NCI-H1930 (cell line): ENCODE data around the gene AGAP1.

Experiments used
- DNase-seq, 2 experiments: peaks; one replicate each; lab custom pipeline; 2025; lab: John Stamatoyannopoulos, UW

AGAP1 gene

GRCh38 chr2:236101311-236101950 lies 607.6 kb downstream of the AGAP1 start:
- no peak for DNase-seq

- no peak for DNase-seq
These were observed 609.1 kb downstream of the AGAP1 start for GRCh38 chr2:236102971-236103370.

GRCh38 chr2:236103981-236104380 lies 610.1 kb downstream of the AGAP1 start:
- DNase-seq = no peak

GRCh38 chr2:236105955-236106607 lies 612.2 kb downstream of the AGAP1 start:
- no peak for DNase-seq

GRCh38 chr2:236106761-236107160 lies 612.9 kb downstream of the AGAP1 start:
- DNase-seq = no peak

- no peak for DNase-seq
These were observed 613.7 kb downstream of the AGAP1 start for GRCh38 chr2:236107536-236107935.

- DNase-seq = no peak
These were observed 614.2 kb downstream of the AGAP1 start for GRCh38 chr2:236107942-236108625.

- no peak for DNase-seq
These were observed 615.2 kb downstream of the AGAP1 start for GRCh38 chr2:236109061-236109460.

GRCh38 chr2:236109473-236109872 lies 615.6 kb downstream of the AGAP1 start:
- DNase-seq = no peak

GRCh38 chr2:236112466-236112865 lies 618.6 kb downstream of the AGAP1 start:
- DNase-seq = no peak

GRCh38 chr2:236113425-236113824 lies 619.6 kb downstream of the AGAP1 start:
- no peak for DNase-seq

GRCh38 chr2:236113948-236114347 lies 620.1 kb downstream of the AGAP1 start:
- no peak for DNase-seq

GRCh38 chr2:236114959-236115358 lies 621.1 kb downstream of the AGAP1 start:
- DNase-seq = no peak

- no peak for DNase-seq
These were observed 623.6 kb downstream of the AGAP1 start for GRCh38 chr2:236117401-236117800.

- DNase-seq = no peak
These were observed 624.0 kb downstream of the AGAP1 start for GRCh38 chr2:236117861-236118269.

GRCh38 chr2:236119003-236119402 lies 625.2 kb downstream of the AGAP1 start:
- no peak for DNase-seq

- no peak for DNase-seq
These were observed 625.6 kb downstream of the AGAP1 start for GRCh38 chr2:236119476-236119875.

GRCh38 chr2:236120141-236120601 lies 626.3 kb downstream of the AGAP1 start:
- DNase-seq = no peak

GRCh38 chr2:236120829-236121228 lies 627.0 kb downstream of the AGAP1 start:
- DNase-seq = no peak

GRCh38 chr2:236121546-236121945 lies 627.7 kb downstream of the AGAP1 start:
- DNase-seq = no peak

GRCh38 chr2:236122236-236122635 lies 628.4 kb downstream of the AGAP1 start:
- DNase-seq = no peak

- DNase-seq = no peak
These were observed 629.9 kb downstream of the AGAP1 start for GRCh38 chr2:236123716-236124115.
